Right ventricle myocardium inferior (tissue), 1 donor: Measurements from ENCODE around the gene SHC2. TPM values are rescaled to one million over a fixed set of nuclear protein-coding genes. Genes with fewer than 3 reads are reported as not detected.
A peak's percentile ranks its signal among the peaks of the same experiment; 100 is the strongest.
"Not testable (repeated sequence)": the region's sequence is repeated elsewhere in the genome, so short reads cannot be mapped to it uniquely, and the experiment has no call there.

Source experiments
- ATAC-seq: fragments of 200-7000 bp; cut with Tn5 transposase; one replicate; pipeline ENCODE4 v1.9.1; 2020; ENCODE audit warnings: mild to moderate bottlenecking, moderate library complexity
- DNase-seq: peaks from one replicate; pipeline ENCODE4 v3.0.0; 2021; ENCODE audit errors: missing footprints
- intact Hi-C: fragments of 100-400 bp; cut with DNase I; formaldehyde crosslinking; loops from one replicate; pipeline ENCODE4 v1.11.0; 2022
- total RNA-seq: library from RNA; stranded (reverse); fragmentation: NEBNext Ultra II Directional; extraction: Animal tissue kit (Norgen Biotek cat#: 25700); gene quantifications from one replicate; pipeline ENCODE4 v1.2.1, GENCODE V29; 2021
- donor health status: DM: no; HTN: yes; CAD: no; lungs with severe emphysema.

SHC2 gene
- total RNA-seq, 1 donor from 2014 or later: 10.7 TPM

GRCh38 chr19:456547-457110, 4.2 kb downstream of the SHC2 start:
- intact Hi-C loops: no loop called here
- ATAC-seq (no peak), DNase-seq (no peak)

- intact Hi-C loops: no loop called here
- no peak for ATAC-seq
- DNase-seq: no peak
Observed at GRCh38 chr19:455851-456546, 4.8 kb downstream of the SHC2 start.

- intact Hi-C loops: no loop called here
- DNase-seq (no peak), ATAC-seq (no peak)
Observed at GRCh38 chr19:455031-455705, 5.7 kb downstream of the SHC2 start.

GRCh38 chr19:453606-454005, 7.2 kb downstream of the SHC2 start:
- intact Hi-C loops: no loop called here
- no peak for ATAC-seq
- no peak for DNase-seq

GRCh38 chr19:452829-453228, 8.0 kb downstream of the SHC2 start:
- ATAC-seq (no peak), DNase-seq (no peak)
- intact Hi-C loops: no loop called here

GRCh38 chr19:450912-451481, 9.8 kb downstream of the SHC2 start:
- DNase-seq, ATAC-seq, intact Hi-C loops: not testable (repeated sequence)

- ATAC-seq (no peak), DNase-seq (no peak)
- intact Hi-C loops: no loop called here
Observed at GRCh38 chr19:449916-450315, 10.9 kb downstream of the SHC2 start.

- ATAC-seq: peak; percentile 82
Observed at GRCh38 chr19:447816-448560, 12.8 kb downstream of the SHC2 start.

GRCh38 chr19:447064-447426, 13.8 kb downstream of the SHC2 start:
- DNase-seq (no peak), ATAC-seq (no peak)
- intact Hi-C loops: no loop called here

More at GRCh38 chr19:447816-448560, 12.8 kb downstream of the SHC2 start:
- DNase-seq: no peak
- intact Hi-C loops: no loop called here

GRCh38 chr19:444677-445210, 16.1 kb downstream of the SHC2 start:
- intact Hi-C loops: no loop called here
- DNase-seq: no peak

GRCh38 chr19:443005-443404, 17.8 kb downstream of the SHC2 start:
- ATAC-seq (no peak), DNase-seq (no peak)
- intact Hi-C loops: no loop called here

More at GRCh38 chr19:444677-445210, 16.1 kb downstream of the SHC2 start:
- ATAC-seq: no peak

GRCh38 chr19:442085-442484, 18.7 kb downstream of the SHC2 start:
- intact Hi-C loops: no loop called here
- no peak for DNase-seq
- no peak for ATAC-seq

- ATAC-seq: no peak
- intact Hi-C loops: no loop called here
- DNase-seq: no peak
Observed at GRCh38 chr19:441213-441836, 19.5 kb downstream of the SHC2 start.

GRCh38 chr19:440391-441212, 20.2 kb downstream of the SHC2 start:
- intact Hi-C loops: no loop called here
- DNase-seq (no peak), ATAC-seq (no peak)

GRCh38 chr19:439167-439900, 21.5 kb downstream of the SHC2 start:
- DNase-seq (no peak), ATAC-seq (no peak)
- intact Hi-C loops: no loop called here

- intact Hi-C loops: no loop called here
- DNase-seq (no peak), ATAC-seq (no peak)
Observed at GRCh38 chr19:438416-438958, 22.3 kb downstream of the SHC2 start.

GRCh38 chr19:437041-437440, 23.8 kb downstream of the SHC2 start:
- ATAC-seq (no peak), DNase-seq (no peak)
- intact Hi-C loops: no loop called here
